A549 treated with CORT108297 at 1 μM for 4 hours (cell line): Measurements from ENCODE around the gene ZNF615. TPM values are rescaled to one million over a fixed set of nuclear protein-coding genes. Genes with fewer than 3 reads are reported as not detected.

Experiments
- total RNA-seq: library from RNA; stranded (reverse); fragments of 200-300 nt; extraction: Qiagen RNA extraction; gene quantifications from 5 replicates; pipeline ENCODE4 v1.2.3, GENCODE V29; 2022

ZNF615 gene
- total RNA-seq: 3.1 to 4.9 TPM (median 3.9 TPM) in 5 replicates

DNA sequence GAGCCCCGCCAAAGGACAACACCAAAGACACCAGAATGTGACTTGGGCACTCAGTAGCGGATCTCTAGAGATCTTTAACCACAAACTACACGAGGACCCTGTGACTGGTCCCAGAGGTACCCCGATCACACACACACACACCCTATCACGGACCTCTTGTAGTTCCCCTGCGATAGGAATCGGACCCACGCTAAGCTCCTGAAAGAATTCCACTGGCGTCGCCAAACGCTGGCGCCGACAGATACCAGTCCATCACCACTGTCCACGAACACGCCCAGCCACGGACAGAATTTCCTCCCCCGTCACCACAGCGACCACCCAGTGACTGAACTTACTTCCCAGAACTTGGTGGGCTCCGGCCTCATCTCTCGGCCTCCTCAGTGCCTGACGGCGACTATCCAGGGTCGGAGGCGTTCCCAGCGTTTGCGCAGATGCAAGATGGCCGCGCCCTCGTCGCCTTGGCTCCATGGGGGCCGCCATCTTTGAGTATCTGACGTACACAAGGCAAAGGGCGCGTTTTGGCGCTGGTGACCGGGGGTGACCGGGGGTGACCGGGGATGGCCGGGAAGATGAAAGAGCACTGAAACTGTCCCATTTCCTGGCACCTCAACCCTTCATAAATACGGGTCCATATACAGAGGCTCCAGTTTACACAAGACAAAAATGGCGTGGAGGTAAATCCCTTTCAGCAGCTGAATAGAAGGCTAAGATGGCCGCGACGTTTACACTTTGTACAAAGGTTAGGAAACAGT lies at the start of gene ZNF615:
TSS of gene ZNF615 (minus strand) at position 406 of the 752 bp plus-strand sequence. CDS start 4,500 bp downstream, outside the sequence.

DNA sequence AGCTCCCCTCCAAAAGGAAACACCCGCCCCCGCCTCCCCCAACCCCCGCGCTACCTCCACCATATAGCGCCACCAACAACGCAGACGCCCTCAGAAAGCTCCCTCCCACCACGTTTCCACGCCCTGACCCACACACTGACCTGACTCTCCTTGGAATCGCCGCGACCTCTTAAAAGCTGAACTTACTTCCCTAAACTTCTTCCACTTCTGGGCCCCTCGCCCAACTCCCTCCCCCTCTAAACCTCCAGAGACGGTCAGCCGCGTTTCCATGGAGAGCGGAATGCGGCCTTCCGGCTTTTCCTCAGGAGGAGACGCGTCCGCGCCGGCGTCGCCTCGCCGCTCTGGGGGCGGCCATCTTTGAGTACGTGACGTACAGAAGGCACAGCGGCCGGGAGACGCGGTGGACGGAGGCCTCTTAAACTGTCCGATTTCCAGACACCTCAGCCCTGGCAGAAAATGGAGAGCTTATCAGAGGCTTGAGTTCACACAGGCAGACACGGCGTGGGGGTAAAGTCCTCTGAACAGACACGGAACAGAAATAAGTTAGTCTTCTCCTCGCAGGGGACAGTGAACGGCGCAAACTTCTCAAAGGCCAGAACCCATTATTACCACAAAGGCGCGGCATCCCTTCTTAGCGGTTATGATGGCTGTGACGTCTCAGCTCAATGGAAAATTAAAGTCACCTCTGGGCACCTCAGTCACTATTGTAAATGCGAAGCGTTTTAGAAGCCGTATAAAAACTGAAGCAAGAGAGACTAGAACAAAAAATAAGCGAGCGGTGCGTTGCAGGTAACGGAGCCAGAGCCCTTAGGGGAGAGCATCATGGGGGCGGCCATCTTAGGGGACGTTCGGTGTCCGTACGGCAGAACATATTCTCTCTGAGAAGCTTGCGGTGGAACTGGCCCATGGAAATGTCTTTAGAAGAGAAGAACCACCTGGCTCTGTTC lies 40.8 kb upstream of the ZNF615 start, which contains the start of gene ZNF432:
TSS of gene ZNF432 (minus strand) at position 284 of the 947 bp plus-strand sequence. CDS start 1,970 bp downstream, outside the sequence.

DNA sequence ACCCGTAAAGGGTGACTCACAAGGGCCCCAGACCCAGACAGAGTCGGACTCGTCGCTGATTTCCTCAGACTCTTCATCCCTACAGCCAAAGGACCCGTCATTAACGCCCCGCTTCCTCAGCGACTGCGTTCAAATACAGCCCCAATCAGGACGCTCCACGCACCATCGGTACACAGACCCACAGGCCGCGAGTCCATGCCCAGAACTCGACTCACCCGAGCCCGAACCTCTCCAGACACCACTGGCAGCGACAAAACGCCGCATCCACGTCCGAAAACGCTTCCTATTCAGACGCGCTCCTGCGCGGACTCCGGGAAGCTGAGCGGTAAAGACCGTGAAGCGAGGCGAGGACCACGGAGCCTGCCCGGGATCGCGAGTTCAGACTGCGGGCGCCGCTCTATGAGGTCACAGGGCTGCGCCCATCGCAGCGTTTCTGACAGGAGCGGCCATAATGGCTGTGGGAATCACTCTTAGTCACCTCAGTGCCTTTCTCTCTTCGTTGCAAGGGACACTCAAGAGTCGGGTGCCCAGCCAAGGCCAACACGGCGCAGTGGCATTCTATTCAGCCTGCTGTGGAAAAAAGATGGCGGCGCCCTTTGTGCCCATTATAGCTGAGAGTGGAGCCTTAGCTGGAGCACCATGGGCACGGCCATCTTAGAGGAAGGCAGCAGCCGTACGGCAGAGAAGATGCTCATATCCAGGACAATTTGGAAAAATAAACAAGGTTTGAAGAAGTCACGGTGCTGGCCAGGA lies 20.2 kb upstream of the ZNF615 start, which contains the start of gene ZNF614:
TSS of gene ZNF614 (minus strand) at position 353 of the 753 bp plus-strand sequence. CDS start 2,634 bp downstream, outside the sequence.

GRCh38 chr19:51986309-51987291 lies 21.4 kb downstream of the ZNF615 start, which contains the start of gene ZNF350:
ZNF350 (minus strand) TSS chr19:51986840; CDS start chr19:51974360, 12,480 bp downstream.

Other genes with a start within 250 kb of the ZNF615 start
- not detected in 5 replicates for gene FPR2, start 247.0 kb downstream of the ZNF615 start, total RNA-seq
- not detected in 5 replicates for gene FPR3, start 213.1 kb downstream of the ZNF615 start, total RNA-seq
- gene ZNF577, start 120.3 kb downstream of the ZNF615 start, total RNA-seq: 0.03 to 0.12 TPM (median 0.08 TPM) in 4 of 5 replicates, not detected in the other
- gene ZNF649, start 103.2 kb downstream of the ZNF615 start, total RNA-seq: 0.15 to 0.51 TPM (median 0.27 TPM) in 5 replicates
- 0.65 to 1.8 TPM (median 1.3 TPM) in 5 replicates for gene ZNF613, start 80.7 kb downstream of the ZNF615 start, total RNA-seq
- gene ZNF350, start 21.4 kb downstream of the ZNF615 start, total RNA-seq: 3.0 to 6.1 TPM (median 4.7 TPM) in 5 replicates
- gene ZNF614, start 20.2 kb upstream of the ZNF615 start, total RNA-seq: 2.9 to 3.7 TPM (median 3.1 TPM) in 5 replicates
- gene ZNF432, start 40.6 kb upstream of the ZNF615 start, total RNA-seq: 1.5 to 1.9 TPM (median 1.6 TPM) in 5 replicates
- 1.8 to 2.7 TPM (median 2.4 TPM) in 5 replicates for gene ZNF841, start 87.6 kb upstream of the ZNF615 start, total RNA-seq
- 0.61 to 1.2 TPM (median 0.68 TPM) in 5 replicates for gene ZNF616, start 131.7 kb upstream of the ZNF615 start, total RNA-seq
- 0.68 to 1.4 TPM (median 0.82 TPM) in 5 replicates for gene ZNF836, start 163.4 kb upstream of the ZNF615 start, total RNA-seq
- gene PPP2R1A, start 181.8 kb upstream of the ZNF615 start, total RNA-seq: 186 to 314 TPM (median 307 TPM) in 5 replicates